Gastroesophageal sphincter (tissue), 4 donors: ENCODE data around the gene L3MBTL4. TPM values are rescaled to one million over a fixed set of nuclear protein-coding genes. Genes with fewer than 3 reads are reported as not detected.

Experiments
- ATAC-seq: fragments of 150-250 bp; one replicate; pipeline ENCODE4 v1.9.1; 2016; ENCODE audit warnings: mild to moderate bottlenecking, moderate library complexity
- H3K27ac ChIP-seq, 4 donors: fragments of 200-600 bp; sonication (generic) in 3 of 4; 1 replicate in 3 of 4; 2 replicates in 1 of 4; pipeline ENCODE4 v1.5.1; 2016 to 2019
- H3K27me3 ChIP-seq: fragments of 200-600 bp; sonication (generic); one replicate; pipeline ENCODE4 v1.5.1; 2019
- H3K36me3 ChIP-seq, 2 donors: fragments of 200-600 bp; sonication (generic); one replicate each; pipeline ENCODE4 v1.5.1; 2019; ENCODE audit warnings: control low read depth in 1 of 2
- H3K4me1 ChIP-seq, 3 donors: fragments of 200-600 bp; sonication (generic); 1 replicate in 2 of 3; 2 replicates in 1 of 3; pipeline ENCODE4 v1.5.1; 2016 to 2019; ENCODE audit warnings: control low read depth in 2 of 3
- H3K4me3 ChIP-seq, 2 donors: fragments of 200-600 bp; sonication (generic); one replicate each; pipeline ENCODE4 v1.5.1; 2019; ENCODE audit warnings: mild to moderate bottlenecking in 1 of 2, moderate library complexity in 1 of 2
- H3K9me3 ChIP-seq, 3 donors: fragments of 200-600 bp; sonication (generic); one replicate each; pipeline ENCODE4 v1.5.1; 2017 to 2019; ENCODE audit warnings: control low read depth in 2 of 3
- CTCF ChIP-seq, 4 experiments: fragments of 200-600 bp in 2 of 4; fragments of 450-650 bp in 2 of 4; sonication (generic) in 1 of 4; IDR thresholded peaks; one replicate each; pipeline ENCODE4 v1.5.1; 2017 to 2019; ENCODE audit warnings: antibody characterized with exemption in 4 of 4, mild to moderate bottlenecking in 2 of 4, moderate library complexity in 2 of 4
- EP300 ChIP-seq: sonication (generic); formaldehyde crosslinking; IDR thresholded peaks from one replicate; pipeline ENCODE4 v1.6.1; 2017; ENCODE audit warnings: antibody characterized with exemption, mild to moderate bottlenecking
- POLR2A ChIP-seq, 2 donors: fragments of 450-650 bp; IDR thresholded peaks; one replicate each; pipeline ENCODE4 v1.6.1; 2017; ENCODE audit warnings: antibody characterized with exemption in 2 of 2, mild to moderate bottlenecking in 2 of 2, moderate library complexity in 1 of 2
- POLR2AphosphoS5 ChIP-seq: sonication (generic); formaldehyde crosslinking; IDR thresholded peaks from one replicate; pipeline ENCODE4 v1.6.1; 2017; ENCODE audit warnings: antibody characterized with exemption
- WGBS, 2 donors: methylation state at CpG; one replicate each; pipeline ENCODE4 v1.1.5; 2018; ENCODE audit warnings: low coverage in 1 of 2; 5-methylcytosine and 5-hydroxymethylcytosine counted together
- total RNA-seq, 4 donors: library from RNA; depleted of rRNA; stranded (reverse); fragments of >200 nt; gene quantifications; one replicate each; pipeline ENCODE4 v1.1.0, GENCODE V29; 2016

L3MBTL4 gene
- total RNA-seq, 4 donors from 2014 or later, result 0.46 to 8.1 (median 4.9) TPM

- H3K36me3 ChIP-seq, result no peaks in the 10 kb centered on the region
- no peak overlapping the region for H3K27ac ChIP-seq
- no peaks in the 10 kb centered on the region for H3K27me3 ChIP-seq
- no peak overlapping the region for H3K4me3 ChIP-seq
- H3K9me3 ChIP-seq, result no peaks in the 10 kb centered on the region
- ATAC-seq, result no peak
- no peak for TF ChIP-seq POLR2AphosphoS5
- no peak for TF ChIP-seq POLR2A (IDR thresholded peaks at IDR 0.05)
- no peaks in the 10 kb centered on the region for H3K4me1 ChIP-seq
These were observed 83.9 kb downstream of the L3MBTL4 start for GRCh38 chr18:6330786-6331185.

GRCh38 chr18:6328621-6329010, 86.1 kb downstream of the L3MBTL4 start:
- H3K4me3 ChIP-seq, result no peak overlapping the region
- 18 to 39% methylated on average over 3 of the region's 3 CpGs for WGBS, 2 donors
- no peak for TF ChIP-seq EP300
- TF ChIP-seq CTCF (IDR thresholded peaks at IDR 0.05), result no peak
- peaks cover 0 to 11% (median 0%) of the 10 kb centered on the region in 3 donors for H3K9me3 ChIP-seq
- ATAC-seq, result no peak
- no peaks in the 10 kb centered on the region for H3K27me3 ChIP-seq
- no peak overlapping the region for H3K27ac ChIP-seq
- no peaks in the 10 kb centered on the region for H3K4me1 ChIP-seq
- peaks cover 0 to 4% of the 10 kb centered on the region in 2 donors for H3K36me3 ChIP-seq

- Histone ChIP-seq H3K4me1 (no peaks in the 10 kb centered on the region), H3K36me3 (peaks cover 0 to 4% of the 10 kb centered on the region in 2 donors), H3K9me3 (peaks cover 0 to 17% (median 0%) of the 10 kb centered on the region in 3 donors), H3K4me3 (no peak overlapping the region), H3K27me3 (no peaks in the 10 kb centered on the region), H3K27ac (no peak overlapping the region)
- no peak for ATAC-seq
- WGBS, 2 donors, result 60 to 68% methylated on average over 2 of the region's 2 CpGs
- TF ChIP-seq EP300 (no peak), POLR2AphosphoS5 (no peak), CTCF (IDR thresholded peaks at IDR 0.05) (no peak), POLR2A (IDR thresholded peaks at IDR 0.05) (no peak)
These were observed 86.7 kb downstream of the L3MBTL4 start for GRCh38 chr18:6327895-6328620.

GRCh38 chr18:6327485-6327884, 87.2 kb downstream of the L3MBTL4 start:
- Histone ChIP-seq H3K36me3 (peaks cover 0 to 4% of the 10 kb centered on the region in 2 donors), H3K9me3 (peaks cover 0 to 23% (median 0%) of the 10 kb centered on the region in 3 donors), H3K4me3 (no peak overlapping the region), H3K27me3 (no peaks in the 10 kb centered on the region), H3K4me1 (no peaks in the 10 kb centered on the region), H3K27ac (no peak overlapping the region)
- TF ChIP-seq CTCF (IDR thresholded peaks at IDR 0.05) (no peak), POLR2AphosphoS5 (no peak), POLR2A (IDR thresholded peaks at IDR 0.05) (no peak), EP300 (no peak)
- no peak for ATAC-seq
- 85 to 87% methylated on average over 4 of the region's 4 CpGs for WGBS, 2 donors

GRCh38 chr18:6326566-6326965, 88.1 kb downstream of the L3MBTL4 start:
- H3K27me3 ChIP-seq, result no peaks in the 10 kb centered on the region
- no peak for ATAC-seq
- peaks cover 0 to 4% of the 10 kb centered on the region in 2 donors for H3K36me3 ChIP-seq
- 81 to 85% methylated on average over 2 of the region's 2 CpGs for WGBS, 2 donors
- no peak overlapping the region for H3K27ac ChIP-seq
- TF ChIP-seq CTCF (IDR thresholded peaks at IDR 0.05) (no peak), EP300 (no peak), POLR2A (IDR thresholded peaks at IDR 0.05) (no peak), POLR2AphosphoS5 (no peak)
- peaks cover 0 to 30% (median 0%) of the 10 kb centered on the region in 3 donors for H3K9me3 ChIP-seq
- no peaks in the 10 kb centered on the region for H3K4me1 ChIP-seq
- no peak overlapping the region for H3K4me3 ChIP-seq
